Epithelial cell of esophagus (primary cell): ENCODE measurements around the gene MACIR.

Source experiments
- DNase-seq: peaks from one replicate; pipeline ENCODE4 v3.0.0; 2010; ENCODE audit warnings: low read depth
- H3K4me3 ChIP-seq: 2 replicates; pipeline ENCODE4 v1.5.1; 2011; ENCODE audit warnings: mild to moderate bottlenecking, low read length, control low read depth
- CTCF ChIP-seq: IDR thresholded peaks from 2 replicates; pipeline ENCODE4 v1.5.1; 2011; ENCODE audit warnings: low read depth, mild to moderate bottlenecking, low read length, control low read depth, inconsistent platforms; ENCODE audit not compliant: insufficient read depth; ENCODE audit errors: missing control alignments

The MACIR gene

DNA sequence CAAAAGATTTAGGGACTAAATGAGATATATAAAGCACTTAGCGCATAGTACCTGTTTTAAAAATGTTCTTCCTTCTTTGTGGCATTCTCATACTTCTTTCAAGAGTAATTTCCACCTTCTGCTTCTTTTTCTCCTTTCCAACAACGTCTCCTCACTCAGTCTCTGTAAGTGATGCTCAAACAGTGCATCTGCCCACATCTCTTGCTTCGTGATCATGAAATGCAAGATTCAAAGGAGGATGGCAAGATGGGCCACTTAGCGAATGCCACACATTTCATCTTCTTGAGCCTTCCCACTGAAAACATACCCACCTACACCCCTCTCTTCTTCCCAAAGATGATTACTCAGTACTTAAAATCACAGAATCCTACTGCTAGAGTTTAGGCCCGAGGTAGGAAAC is 36.9 kb downstream of the MACIR start:
- TF ChIP-seq CTCF: no peak

DNA sequence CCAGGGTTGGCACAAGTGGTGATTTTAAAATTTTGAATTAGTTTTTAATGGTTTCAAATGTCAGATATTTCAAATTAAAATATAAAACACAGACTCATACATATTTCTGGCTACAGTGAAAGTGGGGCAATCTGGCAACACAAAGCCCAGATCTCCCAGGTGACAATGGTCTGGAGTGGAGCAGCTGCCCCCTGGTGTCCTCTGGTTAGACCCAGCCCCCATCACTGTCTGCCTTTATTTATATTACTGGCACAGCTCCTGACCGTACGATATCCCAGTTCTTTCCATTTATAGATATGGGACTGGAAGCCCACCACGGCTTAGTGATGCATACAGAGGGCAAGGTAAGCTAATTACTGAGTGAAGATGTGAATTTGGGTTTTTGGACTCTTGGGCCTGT is 37.3 kb downstream of the MACIR start:
- no peak for DNase-seq
- TF ChIP-seq CTCF: no peak
- no peak overlapping the region for H3K4me3 ChIP-seq

More for the DNA sequence above, 36.9 kb downstream of the MACIR start:
- no peak overlapping the region for H3K4me3 ChIP-seq
- DNase-seq: no peak

GRCh38 chr5:103298117-103298516 is 39.6 kb downstream of the MACIR start:
- no peak overlapping the region for H3K4me3 ChIP-seq
- DNase-seq: no peak
- TF ChIP-seq CTCF: no peak

DNA sequence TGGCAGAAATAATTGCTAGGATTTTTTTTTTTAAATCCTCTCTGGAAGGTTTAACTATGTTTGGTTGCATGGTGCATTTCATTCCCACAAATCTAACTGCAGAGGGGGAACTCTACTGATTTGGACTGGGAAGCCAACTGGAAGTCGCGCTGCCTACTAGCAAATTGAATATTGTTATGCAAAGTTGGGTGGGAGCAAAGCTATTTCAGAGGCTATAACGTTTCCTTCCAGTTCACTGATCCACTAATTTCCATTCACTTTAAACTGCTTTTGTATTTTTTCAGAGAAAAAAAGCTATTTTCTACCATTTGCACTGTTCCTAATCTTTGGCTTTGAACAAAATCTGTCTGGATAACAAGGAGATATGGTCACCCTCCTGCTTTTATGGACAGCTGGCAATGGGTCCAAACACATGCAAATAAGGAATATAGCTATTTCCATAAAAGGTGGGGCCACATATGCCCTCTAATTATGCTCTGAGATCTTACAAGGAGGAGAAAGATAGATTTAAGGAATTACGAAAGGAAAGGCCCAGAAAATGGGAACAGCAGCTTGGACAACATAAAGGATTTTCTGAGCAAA is 40.1 kb downstream of the MACIR start:
- DNase-seq: no peak
- H3K4me3 ChIP-seq: no peak overlapping the region
- no peak for TF ChIP-seq CTCF

DNA sequence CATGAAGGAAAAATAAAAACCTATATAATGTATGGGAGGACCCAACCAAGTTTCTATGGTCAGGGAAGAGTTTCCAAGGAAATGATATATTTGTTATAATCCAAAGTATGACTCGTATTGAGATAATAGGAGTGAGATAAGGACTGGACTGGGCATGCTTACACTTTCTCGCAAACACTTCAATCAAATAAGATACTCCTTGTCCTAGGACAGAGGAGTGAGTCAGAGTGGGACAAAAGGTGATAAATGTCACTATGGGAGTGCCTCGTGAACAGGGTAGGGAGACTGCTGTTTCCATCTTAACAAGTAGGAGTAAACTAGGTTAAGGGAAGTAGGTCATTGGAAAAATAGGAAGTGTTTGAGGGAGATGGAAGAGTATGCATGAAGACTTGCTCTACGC is 47.2 kb downstream of the MACIR start:
- no peak for TF ChIP-seq CTCF
- DNase-seq: no peak

GRCh38 chr5:103307470-103307869 is 48.9 kb downstream of the MACIR start:
- H3K4me3 ChIP-seq: no peak overlapping the region
- no peak for DNase-seq
- no peak for TF ChIP-seq CTCF

More for the DNA sequence above, 47.2 kb downstream of the MACIR start:
- H3K4me3 ChIP-seq: no peak overlapping the region

DNA sequence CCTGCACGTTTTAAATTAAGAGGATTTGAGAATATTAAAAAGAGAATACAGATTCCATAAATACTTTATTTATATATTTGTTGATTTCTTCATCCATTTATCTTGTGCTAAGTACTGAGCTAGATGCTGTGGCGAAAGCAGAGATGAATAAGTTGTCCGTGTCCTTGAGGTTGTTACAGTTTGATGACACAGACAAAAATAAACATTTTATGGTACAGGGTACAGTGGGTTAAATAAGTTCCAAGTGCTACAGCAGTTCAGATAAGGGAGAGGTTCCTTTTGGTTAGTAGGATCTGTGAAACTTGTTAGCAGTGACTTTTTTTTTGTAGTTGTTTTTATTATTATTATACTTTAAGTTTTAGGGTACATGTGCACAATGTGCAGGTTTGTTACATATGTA is 50.2 kb downstream of the MACIR start:
- no peak overlapping the region for H3K4me3 ChIP-seq
- TF ChIP-seq CTCF: no peak
- DNase-seq: no peak
